ENCODE results near the gene SEC24D. TPM values are rescaled to one million over a fixed set of nuclear protein-coding genes. Genes with fewer than 3 reads are reported as not detected.

Gene SEC24D
- total RNA-seq, 5 donors from 2014 or later (not counting 1 experiment from before 2014, with no cell fraction given): 17.0 to 32.3 (median 21.7) TPM

DNA sequence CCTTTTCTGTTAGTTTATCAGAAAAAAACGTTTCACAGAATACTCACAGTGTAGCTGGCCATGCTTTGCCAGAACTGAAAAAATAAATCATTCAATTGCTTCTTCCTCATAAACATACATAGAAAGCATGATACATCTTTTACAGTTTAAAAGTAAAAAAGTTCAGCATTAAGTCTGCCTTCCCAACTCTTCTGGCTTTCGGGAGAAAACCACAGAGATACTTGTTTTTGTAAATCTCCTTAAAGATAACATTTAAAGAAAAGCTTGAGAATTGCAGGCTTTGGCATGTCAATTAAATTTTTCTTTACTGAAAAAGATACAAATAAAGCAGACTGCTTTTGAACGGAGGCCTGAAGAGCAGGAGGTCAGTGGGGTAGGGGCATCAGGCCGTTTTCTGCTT is 66.8 kb downstream of the SEC24D start:
- Histone ChIP-seq H3K9me3 (no peaks in the 10 kb centered on the region), H3K4me3 (ENCODE audit: control insufficient read depth in 1 of 2, extremely low read depth in 1 of 2, low read length in 1 of 2) (no peak overlapping the region), H3K27ac (ENCODE audit: low read length) (no peak overlapping the region), H3K36me3 (ENCODE audit: control insufficient read depth in 2 of 2, extremely low read depth in 1 of 2, insufficient read depth in 1 of 2, low read length in 1 of 2) (peaks cover 0 to 31% of the 10 kb centered on the region in 2 donors), H3K4me1 (ENCODE audit: control insufficient read depth in 1 of 2, extremely low read depth in 1 of 2, insufficient read depth in 2 of 2, low read length in 2 of 2) (no peaks in the 10 kb centered on the region), H3K27me3 (replicated peaks in 1 of 2; ENCODE audit: control insufficient read depth in 2 of 2, extremely low read depth in 1 of 2, insufficient read depth in 2 of 2, low read length in 1 of 2) (no peaks in the 10 kb centered on the region)
- ATAC-seq (replicated peaks in 1 of 4) (no peak), DNase-seq (no peak)
- WGBS (ENCODE audit: insufficient coverage): no CpG with 5 or more reads among the region's 4 CpGs
- Mint-ChIP-seq H3K27ac (no peak overlapping the region), H3K27me3 (no peaks in the 10 kb centered on the region), H3K36me3 (peaks cover 18% of the 10 kb centered on the region), H3K9me3 (no peaks in the 10 kb centered on the region), H3K4me3 (no peak overlapping the region), H3K4me1 (no peaks in the 10 kb centered on the region)
- ChIA-PET POLR2A (no interaction called here), CTCF (interaction anchor here in 1 of 2 donors (1.6 to 4.4 kb wide), 2 partner anchors 95 to 121 kb away, joined by 4 to 53 read pairs; partner anchors contain the start of gene SYNPO2)

DNA sequence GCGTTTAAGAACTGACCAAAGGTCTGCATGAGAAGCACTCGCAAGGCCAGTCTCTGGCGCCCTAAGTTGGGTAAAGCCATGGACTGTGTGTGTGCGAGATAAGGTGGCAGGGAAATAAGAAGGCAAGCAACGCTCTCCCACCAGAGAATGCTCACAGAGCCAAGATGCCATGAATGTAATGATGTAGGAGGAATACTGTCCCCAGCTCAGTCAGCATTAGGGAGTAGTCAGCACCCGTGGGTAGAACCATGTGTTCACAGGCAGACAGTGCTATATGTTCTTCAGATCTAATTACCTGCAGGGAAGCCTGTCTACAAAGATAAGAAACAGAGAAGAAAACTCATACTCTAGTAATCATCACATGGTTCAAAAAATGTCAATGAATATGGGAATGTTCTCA is 68.8 kb downstream of the SEC24D start:
- no peak overlapping the region for H3K4me3 ChIP-seq (ENCODE audit: control insufficient read depth in 1 of 2, extremely low read depth in 1 of 2, low read length in 1 of 2)
- Mint-ChIP-seq H3K27ac (no peak overlapping the region), H3K36me3 (peaks cover 33% of the 10 kb centered on the region), H3K27me3 (no peaks in the 10 kb centered on the region), H3K4me3 (no peak overlapping the region), H3K4me1 (no peaks in the 10 kb centered on the region), H3K9me3 (no peaks in the 10 kb centered on the region)
- no peaks in the 10 kb centered on the region for H3K9me3 ChIP-seq
- ChIA-PET POLR2A (no interaction called here), CTCF (interaction anchor here in 1 of 2 donors (0.7 kb wide), 1 partner anchor 180 kb away, joined by 4 read pairs; no protein-coding TSS in a partner anchor)
- no peaks in the 10 kb centered on the region for H3K4me1 ChIP-seq (ENCODE audit: control insufficient read depth in 1 of 2, extremely low read depth in 1 of 2, insufficient read depth in 2 of 2, low read length in 2 of 2)
- no peak overlapping the region for H3K27ac ChIP-seq (ENCODE audit: low read length)
- peaks cover 0 to 40% of the 10 kb centered on the region in 2 donors for H3K36me3 ChIP-seq (ENCODE audit: control insufficient read depth in 2 of 2, extremely low read depth in 1 of 2, insufficient read depth in 1 of 2, low read length in 1 of 2)
- DNase-seq: no peak
- ATAC-seq (replicated peaks in 1 of 4): no peak
- H3K27me3 ChIP-seq (replicated peaks in 1 of 2; ENCODE audit: control insufficient read depth in 2 of 2, extremely low read depth in 1 of 2, insufficient read depth in 2 of 2, low read length in 1 of 2): no peaks in the 10 kb centered on the region
- 100% methylated on average over 5 of the region's 6 CpGs for WGBS (ENCODE audit: insufficient coverage)

DNA sequence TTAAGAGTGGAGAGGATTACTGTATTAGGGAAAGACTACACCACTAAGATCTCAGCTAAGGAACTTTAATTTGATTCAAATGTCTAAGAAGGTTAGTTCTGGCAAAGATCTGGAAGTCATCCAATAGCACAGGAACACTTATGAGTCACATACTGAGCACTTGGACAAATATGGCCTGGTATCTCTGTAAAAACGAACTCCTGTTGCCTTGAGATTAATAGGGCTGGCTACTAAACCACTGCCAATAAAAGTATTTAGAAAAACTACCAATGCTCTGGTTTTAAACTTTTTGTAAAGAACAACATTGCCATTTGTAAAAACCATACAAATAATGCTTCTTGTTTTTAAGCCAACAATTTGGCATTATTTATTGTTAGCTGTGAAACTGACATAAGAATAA is 70.5 kb downstream of the SEC24D start:
- POLR2A ChIA-PET: interaction anchor here in 1 of 2 donors (0.7 kb wide), 1 partner anchor 40 kb away, joined by 4 read pairs; no protein-coding TSS in a partner anchor
- peaks cover 40% of the 10 kb centered on the region for H3K36me3 Mint-ChIP-seq
- peaks cover 0 to 48% of the 10 kb centered on the region in 2 donors for H3K36me3 ChIP-seq (ENCODE audit: control insufficient read depth in 2 of 2, extremely low read depth in 1 of 2, insufficient read depth in 1 of 2, low read length in 1 of 2)

DNA sequence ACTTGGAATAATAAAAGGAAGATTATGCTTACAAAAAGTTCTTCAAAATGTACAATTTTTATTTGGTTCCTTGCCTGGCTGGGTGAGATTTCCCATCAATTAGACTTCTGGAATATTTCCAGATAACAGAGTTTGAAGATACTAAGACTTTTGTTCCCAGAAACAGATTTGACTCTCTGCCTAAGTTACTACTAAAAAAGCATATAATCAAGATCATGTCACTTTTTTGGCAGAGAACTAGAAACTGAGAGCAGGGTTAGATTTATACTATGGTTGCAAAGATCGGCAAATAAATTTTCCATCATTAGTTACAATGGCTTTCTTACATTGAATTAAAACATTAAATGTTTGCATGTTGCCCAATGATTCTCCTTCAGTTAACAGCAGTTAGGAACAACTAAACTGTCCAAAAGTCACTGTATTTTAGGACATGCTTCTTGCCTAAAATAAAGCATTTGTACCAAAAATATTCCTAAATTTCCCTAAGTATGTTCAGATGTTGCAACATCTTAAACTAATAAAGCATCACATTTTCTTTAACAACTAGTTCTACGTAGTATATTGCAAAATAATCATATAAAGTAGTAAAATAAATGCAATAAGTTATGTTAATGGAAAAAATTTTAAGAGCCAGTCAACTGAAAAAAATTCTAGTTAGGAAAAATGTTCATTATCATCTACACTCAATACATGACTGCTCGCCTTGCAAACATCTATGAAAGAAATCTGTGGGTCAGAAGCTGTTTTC is 73.0 kb downstream of the SEC24D start:
- no peaks in the 10 kb centered on the region for H3K4me1 ChIP-seq (ENCODE audit: control insufficient read depth in 1 of 2, extremely low read depth in 1 of 2, insufficient read depth in 2 of 2, low read length in 2 of 2)
- Mint-ChIP-seq H3K27me3 (no peaks in the 10 kb centered on the region), H3K36me3 (peaks cover 51% of the 10 kb centered on the region), H3K4me1 (peaks cover 0 to 1% (median 0%) of the 10 kb centered on the region in 3 donors), H3K27ac (no peak overlapping the region), H3K9me3 (no peaks in the 10 kb centered on the region), H3K4me3 (no peak overlapping the region)
- no peak overlapping the region for H3K4me3 ChIP-seq (ENCODE audit: control insufficient read depth in 1 of 2, extremely low read depth in 1 of 2, low read length in 1 of 2)
- peaks cover 0 to 48% of the 10 kb centered on the region in 2 donors for H3K36me3 ChIP-seq (ENCODE audit: control insufficient read depth in 2 of 2, extremely low read depth in 1 of 2, insufficient read depth in 1 of 2, low read length in 1 of 2)
- DNase-seq: no peak
- ChIA-PET CTCF (interaction anchor here (1.1 to 1.2 kb wide), 2 partner anchors 11 to 102 kb away, joined by 3 read pairs; no protein-coding TSS in a partner anchor), POLR2A (no interaction called here)
- no peaks in the 10 kb centered on the region for H3K27me3 ChIP-seq (replicated peaks in 1 of 2; ENCODE audit: control insufficient read depth in 2 of 2, extremely low read depth in 1 of 2, insufficient read depth in 2 of 2, low read length in 1 of 2)
- no peak for ATAC-seq (replicated peaks in 1 of 4)
- no peaks in the 10 kb centered on the region for H3K9me3 ChIP-seq
- WGBS (ENCODE audit: insufficient coverage): no CpG with 5 or more reads among the region's 3 CpGs
- no peak overlapping the region for H3K27ac ChIP-seq (ENCODE audit: low read length)

More for the DNA sequence above, 70.5 kb downstream of the SEC24D start:
- Mint-ChIP-seq H3K27ac (no peak overlapping the region), H3K9me3 (no peaks in the 10 kb centered on the region), H3K4me3 (no peak overlapping the region), H3K4me1 (no peaks in the 10 kb centered on the region), H3K27me3 (no peaks in the 10 kb centered on the region)
- Histone ChIP-seq H3K27me3 (replicated peaks in 1 of 2; ENCODE audit: control insufficient read depth in 2 of 2, extremely low read depth in 1 of 2, insufficient read depth in 2 of 2, low read length in 1 of 2) (no peaks in the 10 kb centered on the region), H3K4me3 (ENCODE audit: control insufficient read depth in 1 of 2, extremely low read depth in 1 of 2, low read length in 1 of 2) (no peak overlapping the region), H3K9me3 (no peaks in the 10 kb centered on the region), H3K27ac (ENCODE audit: low read length) (no peak overlapping the region), H3K4me1 (ENCODE audit: control insufficient read depth in 1 of 2, extremely low read depth in 1 of 2, insufficient read depth in 2 of 2, low read length in 2 of 2) (no peaks in the 10 kb centered on the region)
- CTCF ChIA-PET: interaction anchor here in 1 of 2 donors (0.5 kb wide), 1 partner anchor 17 kb away, joined by 3 read pairs; no protein-coding TSS in a partner anchor
- DNase-seq (no peak), ATAC-seq (replicated peaks in 1 of 4) (no peak)
- no CpG with 5 or more reads among the region's 1 CpG for WGBS (ENCODE audit: insufficient coverage)

DNA sequence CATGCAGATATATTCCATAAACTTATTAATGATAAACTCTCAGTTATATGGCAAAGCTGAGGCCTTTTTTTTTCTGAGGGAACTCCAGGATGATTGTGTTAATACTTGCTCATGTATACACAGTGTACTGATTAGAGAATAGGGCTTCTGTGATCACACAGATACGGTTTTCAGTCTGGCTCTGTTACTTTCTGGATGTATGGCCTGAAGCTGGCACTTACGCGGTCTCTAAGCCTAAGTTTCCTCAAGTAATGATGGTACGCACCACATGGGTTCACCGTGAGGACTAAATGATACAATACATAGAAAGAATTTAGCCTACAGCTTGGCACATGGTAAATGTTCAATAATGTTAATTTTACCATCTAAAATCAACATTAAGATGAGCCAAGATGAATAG is 73.8 kb downstream of the SEC24D start:
- no peak for ATAC-seq (replicated peaks in 1 of 4)

DNA sequence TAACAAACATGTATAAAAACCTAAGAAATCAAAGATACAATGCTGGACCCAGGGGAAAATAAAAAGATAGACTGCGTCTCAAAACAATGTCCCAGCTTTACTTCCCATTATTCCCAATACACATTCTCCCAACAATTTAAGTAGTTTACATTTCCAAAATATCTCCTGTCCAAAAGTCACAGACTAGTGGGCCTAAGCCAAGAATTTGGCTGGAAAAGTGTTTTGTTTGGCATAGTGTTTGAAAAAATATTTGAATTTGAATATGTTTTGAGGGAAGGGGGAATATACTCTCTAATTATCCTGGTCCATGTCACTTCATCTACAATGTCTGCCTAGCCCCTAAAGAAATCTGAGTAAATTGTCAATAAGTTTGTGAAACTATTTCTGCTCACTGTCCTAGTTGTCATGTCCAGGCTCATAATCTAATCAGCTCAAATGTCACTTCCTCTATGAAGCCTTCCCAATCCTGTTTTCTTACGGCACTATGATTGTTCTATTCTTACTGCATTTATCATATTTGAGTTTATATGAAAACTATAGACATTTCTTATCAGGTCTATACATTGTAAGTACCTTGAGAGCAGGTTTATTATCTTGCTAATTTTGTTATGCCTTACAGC is 74.4 kb downstream of the SEC24D start:
- no peak for DNase-seq
- no peak for ATAC-seq (replicated peaks in 1 of 4)
- Histone ChIP-seq H3K4me1 (ENCODE audit: control insufficient read depth in 1 of 2, extremely low read depth in 1 of 2, insufficient read depth in 2 of 2, low read length in 2 of 2) (no peaks in the 10 kb centered on the region), H3K27me3 (replicated peaks in 1 of 2; ENCODE audit: control insufficient read depth in 2 of 2, extremely low read depth in 1 of 2, insufficient read depth in 2 of 2, low read length in 1 of 2) (no peaks in the 10 kb centered on the region), H3K4me3 (ENCODE audit: control insufficient read depth in 1 of 2, extremely low read depth in 1 of 2, low read length in 1 of 2) (no peak overlapping the region), H3K36me3 (ENCODE audit: control insufficient read depth in 2 of 2, extremely low read depth in 1 of 2, insufficient read depth in 1 of 2, low read length in 1 of 2) (peaks cover 0 to 43% of the 10 kb centered on the region in 2 donors), H3K9me3 (no peaks in the 10 kb centered on the region), H3K27ac (ENCODE audit: low read length) (no peak overlapping the region)
- H3K27ac Mint-ChIP-seq: no peak overlapping the region
- H3K4me3 Mint-ChIP-seq: no peak overlapping the region
- WGBS (ENCODE audit: insufficient coverage): no CpG with 5 or more reads among the region's 2 CpGs
- peaks cover 0 to 1% (median 0%) of the 10 kb centered on the region in 3 donors for H3K4me1 Mint-ChIP-seq
- peaks cover 49% of the 10 kb centered on the region for H3K36me3 Mint-ChIP-seq
- no peaks in the 10 kb centered on the region for H3K9me3 Mint-ChIP-seq
- H3K27me3 Mint-ChIP-seq: no peaks in the 10 kb centered on the region
- ChIA-PET CTCF (interaction anchor here in 1 of 2 donors (1.2 kb wide), 1 partner anchor 103 kb away, joined by 3 read pairs; no protein-coding TSS in a partner anchor), POLR2A (no interaction called here)

More for the DNA sequence above, 73.8 kb downstream of the SEC24D start:
- CTCF ChIA-PET: interaction anchor here in 1 of 2 donors (0.6 to 1.2 kb wide), 2 partner anchors 103 to 130 kb away, joined by 3 read pairs; no protein-coding TSS in a partner anchor
- no peak overlapping the region for H3K27ac ChIP-seq (ENCODE audit: low read length)
- H3K9me3 Mint-ChIP-seq: no peaks in the 10 kb centered on the region
- peaks cover 0 to 1% (median 0%) of the 10 kb centered on the region in 3 donors for H3K4me1 Mint-ChIP-seq
- H3K27ac Mint-ChIP-seq: no peak overlapping the region
- POLR2A ChIA-PET: no interaction called here
- H3K4me3 ChIP-seq (ENCODE audit: control insufficient read depth in 1 of 2, extremely low read depth in 1 of 2, low read length in 1 of 2): no peak overlapping the region
- H3K4me3 Mint-ChIP-seq: no peak overlapping the region
- H3K9me3 ChIP-seq: no peaks in the 10 kb centered on the region
- peaks cover 52% of the 10 kb centered on the region for H3K36me3 Mint-ChIP-seq
- peaks cover 0 to 48% of the 10 kb centered on the region in 2 donors for H3K36me3 ChIP-seq (ENCODE audit: control insufficient read depth in 2 of 2, extremely low read depth in 1 of 2, insufficient read depth in 1 of 2, low read length in 1 of 2)
- WGBS (ENCODE audit: insufficient coverage): no CpG with 5 or more reads among the region's 5 CpGs
- no peaks in the 10 kb centered on the region for H3K4me1 ChIP-seq (ENCODE audit: control insufficient read depth in 1 of 2, extremely low read depth in 1 of 2, insufficient read depth in 2 of 2, low read length in 2 of 2)
- H3K27me3 ChIP-seq (replicated peaks in 1 of 2; ENCODE audit: control insufficient read depth in 2 of 2, extremely low read depth in 1 of 2, insufficient read depth in 2 of 2, low read length in 1 of 2): no peaks in the 10 kb centered on the region
- H3K27me3 Mint-ChIP-seq: no peaks in the 10 kb centered on the region
- DNase-seq: no peak

Measured in T-cell (primary cell).